GM18907 (cell line): ENCODE data around the gene TSPAN33.
"Not testable (repeated sequence)": the region's sequence is repeated elsewhere in the genome, so short reads cannot be mapped to it uniquely, and the experiment has no call there.

Experiments
- ATAC-seq: cut with Tn5 transposase; IDR thresholded peaks from one replicate; pipeline ENCODE4 v1.9.1; 2021; ENCODE audit warnings: mild to moderate bottlenecking, moderate library complexity; ENCODE audit not compliant: unreplicated experiment

Gene TSPAN33, protein sequence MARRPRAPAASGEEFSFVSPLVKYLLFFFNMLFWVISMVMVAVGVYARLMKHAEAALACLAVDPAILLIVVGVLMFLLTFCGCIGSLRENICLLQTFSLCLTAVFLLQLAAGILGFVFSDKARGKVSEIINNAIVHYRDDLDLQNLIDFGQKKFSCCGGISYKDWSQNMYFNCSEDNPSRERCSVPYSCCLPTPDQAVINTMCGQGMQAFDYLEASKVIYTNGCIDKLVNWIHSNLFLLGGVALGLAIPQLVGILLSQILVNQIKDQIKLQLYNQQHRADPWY

DNA sequence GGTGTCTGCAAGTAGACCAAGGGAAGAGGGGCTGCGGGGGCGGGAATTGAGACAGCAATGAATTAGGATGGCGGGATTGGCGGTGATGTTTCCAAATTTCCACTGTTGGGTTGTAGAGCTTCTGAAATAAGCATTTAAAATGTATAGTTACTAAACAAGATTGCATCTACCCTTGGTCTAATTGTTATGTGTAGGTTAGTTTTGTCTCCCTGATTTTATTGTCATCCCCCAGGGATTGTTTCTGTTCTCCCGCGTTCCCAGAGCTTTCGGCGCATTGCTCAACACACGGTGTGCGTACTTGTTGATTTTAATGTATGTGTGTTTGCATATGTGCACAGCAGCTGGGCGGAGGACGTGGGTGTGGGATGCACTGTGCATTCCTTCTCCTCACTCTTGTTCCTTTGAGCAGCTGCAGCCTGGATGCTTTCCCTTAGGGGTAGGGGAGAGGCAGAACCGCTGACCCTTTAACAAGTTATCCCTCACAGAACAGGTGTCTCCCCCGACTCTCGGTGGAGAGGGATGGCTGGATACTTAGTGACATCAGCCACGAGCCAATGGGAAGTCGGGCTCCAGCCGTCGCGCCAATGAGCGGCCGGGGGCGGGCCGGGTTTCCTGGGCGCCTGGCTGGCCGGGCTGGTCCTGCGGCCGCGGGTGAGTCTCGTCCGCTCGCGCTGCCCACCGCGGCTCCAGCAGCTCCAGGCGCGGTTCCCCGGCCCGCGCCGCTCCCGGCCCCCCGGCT lies at the start of gene TSPAN33:
Gene TSPAN33 (plus strand): TSS at position 613 of the 739 bp plus-strand sequence. CDS start 274 bp downstream, outside the sequence.
- ATAC-seq: peak; percentile 75

DNA sequence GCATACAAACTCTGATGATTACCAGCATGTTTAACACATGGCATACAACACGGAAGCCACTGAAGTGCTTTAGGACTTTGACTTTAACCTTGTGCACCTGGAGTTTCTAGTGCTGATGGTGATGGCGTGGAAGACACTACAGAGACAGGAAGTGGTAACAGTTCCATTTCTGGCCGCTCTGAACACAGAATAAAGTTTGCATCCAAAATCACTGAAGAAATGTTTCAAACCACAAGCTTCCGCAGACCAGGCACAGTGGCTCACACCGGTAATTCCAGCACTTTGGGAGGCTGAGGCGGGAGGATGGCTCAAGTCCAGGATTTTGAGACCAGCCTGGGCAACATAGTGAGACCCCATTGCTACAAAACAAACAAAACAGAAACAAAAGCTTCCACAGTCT lies 49.2 kb upstream of the TSPAN33 start:
- ATAC-seq: peak; percentile 79

DNA sequence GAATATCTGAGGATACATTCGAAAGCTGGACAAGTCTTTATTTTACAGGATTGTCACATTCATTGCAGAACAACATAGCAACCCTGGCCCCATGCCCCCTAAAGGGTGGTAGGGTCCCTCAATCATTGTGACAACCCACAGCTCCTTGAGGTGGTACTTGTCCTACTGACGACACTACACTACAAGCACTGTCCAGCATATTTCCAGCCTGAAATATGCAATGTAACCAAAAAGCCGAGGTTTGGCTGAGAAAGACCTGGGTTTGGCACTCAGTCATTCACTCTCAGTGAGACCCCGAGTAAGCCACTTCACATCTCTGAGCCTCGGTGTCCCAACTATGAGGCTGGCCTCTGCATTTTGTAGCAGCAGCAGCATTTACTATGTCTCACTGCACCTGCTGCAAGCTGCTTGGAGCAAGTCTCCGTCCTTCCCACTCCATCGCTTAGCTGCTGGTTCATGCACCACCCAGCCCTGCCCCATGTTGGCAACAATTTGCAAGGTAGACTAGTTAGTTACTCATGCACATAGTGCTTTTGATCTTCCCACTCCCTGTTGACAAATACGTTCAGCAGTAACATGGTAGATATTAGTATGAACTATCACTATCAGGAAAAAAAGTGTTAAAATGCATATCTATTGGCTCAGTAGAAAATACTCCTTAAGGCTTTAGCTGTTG lies 46.0 kb upstream of the TSPAN33 start:
- no peak for ATAC-seq

DNA sequence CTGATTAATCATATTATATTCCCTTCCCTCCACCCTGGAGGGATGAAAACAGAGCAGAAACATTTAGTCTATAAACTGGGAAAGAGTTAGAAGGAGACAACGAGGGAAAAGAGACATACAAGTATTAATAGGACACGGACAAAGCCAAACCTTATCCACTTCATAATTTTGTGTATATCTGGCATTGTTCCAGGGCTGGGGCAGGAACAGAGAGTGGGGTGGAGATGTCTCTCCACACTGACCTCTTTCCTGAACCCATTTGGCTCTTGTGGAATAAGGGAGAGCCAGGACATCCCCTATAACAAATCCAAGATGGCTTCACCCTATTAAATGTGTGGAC lies 43.7 kb upstream of the TSPAN33 start:
- ATAC-seq: no peak

DNA sequence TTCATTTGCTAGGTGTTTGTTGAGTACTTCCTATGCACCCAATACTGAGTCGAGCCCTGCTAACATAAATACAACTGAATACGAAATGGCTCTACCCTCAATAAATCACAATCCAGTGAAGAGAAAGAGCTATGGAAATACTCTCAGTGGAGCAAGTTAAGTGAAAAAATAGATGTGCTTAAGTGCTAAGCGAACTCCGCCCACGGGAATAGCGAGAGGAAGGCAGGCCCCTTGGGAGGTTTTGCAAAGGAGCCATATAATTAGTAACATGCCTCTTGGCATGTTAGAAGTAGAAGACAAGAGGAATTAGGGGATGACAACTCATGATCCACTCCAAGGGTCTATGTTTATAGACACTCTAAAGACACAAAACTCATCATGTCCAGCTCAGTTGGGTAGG lies 42.8 kb upstream of the TSPAN33 start:
- no peak for ATAC-seq

DNA sequence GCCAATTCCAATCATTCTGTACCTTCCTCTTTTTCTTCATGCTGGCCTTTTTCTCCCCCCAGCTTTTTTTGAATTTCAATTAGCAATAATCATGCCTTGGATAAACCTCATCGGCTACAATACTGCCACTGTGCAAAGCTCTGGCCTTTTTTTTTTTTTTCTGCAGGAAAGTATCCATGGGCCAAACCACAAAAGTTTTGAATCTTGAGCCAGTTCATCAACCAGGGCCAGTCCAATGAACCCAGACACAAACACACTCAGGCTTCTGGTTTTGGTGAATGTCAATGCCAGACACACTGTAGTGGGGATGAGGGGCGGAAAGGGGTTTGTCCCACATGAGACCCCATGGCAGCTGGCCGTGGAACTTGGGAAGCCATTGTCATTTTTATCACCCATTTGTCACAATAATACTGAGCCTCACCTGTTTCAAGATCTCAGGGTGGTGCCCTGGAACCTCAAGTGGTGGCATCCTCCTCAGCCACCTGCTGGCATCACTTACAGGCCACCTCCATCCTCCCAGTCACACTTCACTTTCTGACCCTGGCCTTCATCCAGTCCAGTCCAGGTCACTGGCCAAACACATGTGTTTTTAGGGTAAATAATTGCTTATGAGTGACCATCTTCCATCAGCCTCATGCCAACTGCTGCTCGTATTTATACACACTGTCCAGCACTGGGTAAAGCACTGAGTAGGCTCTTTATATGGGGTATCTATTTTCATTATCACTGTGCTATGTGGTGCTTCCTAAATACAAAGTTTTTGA lies 40.8 kb upstream of the TSPAN33 start:
- no peak for ATAC-seq

DNA sequence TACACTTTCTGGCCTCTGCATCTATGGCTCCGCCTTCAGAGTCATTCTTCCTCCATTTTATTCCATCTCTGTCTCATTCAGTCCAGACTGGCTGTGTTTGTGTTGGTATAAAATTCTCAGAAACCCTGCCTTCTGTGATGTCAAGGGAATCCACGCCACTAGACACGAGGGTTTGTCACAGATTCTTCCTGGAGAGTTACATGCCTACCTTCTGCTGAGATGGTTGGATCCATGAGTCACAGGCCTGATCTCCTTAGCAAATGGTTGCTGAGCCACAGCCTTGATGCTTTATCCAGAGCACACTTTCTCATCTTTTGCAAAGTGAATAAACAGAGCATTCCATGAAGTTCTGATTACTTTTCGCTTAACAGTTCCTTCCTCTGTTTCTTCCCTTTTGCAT lies 35.9 kb upstream of the TSPAN33 start:
- no peak for ATAC-seq

DNA sequence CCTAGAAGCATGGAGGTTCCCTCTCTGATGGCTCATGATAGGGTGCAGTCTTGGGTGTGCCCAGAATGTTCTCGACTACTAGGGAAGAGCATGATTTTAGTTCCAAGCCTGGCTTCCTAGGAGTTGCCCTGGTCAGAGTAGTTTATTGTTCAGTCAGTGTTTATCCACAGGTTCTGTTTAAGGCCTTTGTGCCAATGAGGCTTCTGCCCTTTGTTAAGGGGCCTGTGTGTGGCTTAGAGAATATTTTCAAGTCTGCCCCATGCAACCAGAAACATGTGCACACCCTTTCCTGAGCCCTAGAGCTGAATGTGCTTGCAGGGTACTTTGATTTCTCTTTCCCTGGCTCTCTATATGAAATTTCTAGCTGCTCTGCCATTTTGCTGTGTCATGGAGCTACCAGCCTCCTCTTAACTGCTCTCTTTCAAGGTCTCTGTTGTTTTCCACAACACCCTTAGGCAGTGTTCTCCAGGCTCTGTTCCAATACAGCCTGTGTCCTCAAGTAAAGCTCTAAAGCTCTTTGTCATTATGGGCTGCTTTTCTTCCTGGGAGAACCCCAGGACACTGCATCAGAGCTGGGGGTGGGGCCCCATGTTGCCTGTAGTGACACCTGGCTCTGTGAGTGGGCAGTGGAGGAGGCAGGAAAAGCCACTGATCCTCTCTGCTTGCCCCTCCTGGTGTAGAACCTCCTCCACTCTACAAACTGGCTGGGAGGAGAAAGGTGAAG lies 34.1 kb upstream of the TSPAN33 start:
- ATAC-seq: no peak

DNA sequence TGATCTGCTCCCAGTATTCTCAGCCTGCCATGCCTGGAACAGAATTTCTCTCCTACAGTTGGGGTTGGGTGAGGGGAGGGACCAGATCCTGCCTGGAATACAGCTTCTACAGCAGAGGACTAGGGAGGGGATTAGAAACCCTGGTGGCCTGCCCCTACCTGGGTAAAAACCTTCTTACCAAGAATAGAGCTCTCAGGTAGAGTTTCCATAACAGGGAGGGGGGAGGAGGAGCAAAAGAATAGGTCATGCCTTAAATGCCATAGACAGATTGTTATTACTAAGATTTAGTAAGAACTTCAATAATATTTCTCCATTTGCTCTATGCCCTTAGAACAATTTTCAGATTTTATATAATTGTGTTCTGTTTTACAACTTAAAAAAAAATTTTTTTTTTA lies 33.5 kb upstream of the TSPAN33 start:
- ATAC-seq: no peak

DNA sequence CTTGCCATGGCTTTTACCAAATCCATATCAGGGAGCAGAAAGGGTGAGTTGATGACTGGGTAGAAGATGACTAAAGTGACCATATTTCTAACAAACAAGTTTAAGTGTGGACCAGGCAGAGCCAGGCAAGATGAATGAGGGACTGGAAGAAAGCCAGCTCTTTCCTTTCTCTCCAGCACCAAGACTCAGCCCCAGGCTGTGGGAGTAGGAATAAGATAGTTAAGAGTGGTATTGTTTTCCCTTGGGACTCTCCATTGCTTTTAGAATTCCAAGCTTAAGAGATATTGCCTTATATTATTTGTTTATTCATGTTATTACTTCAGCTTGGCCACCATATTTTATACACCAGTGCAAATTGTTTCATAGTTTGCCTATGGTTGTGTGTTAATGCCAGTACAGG lies 28.8 kb upstream of the TSPAN33 start:
- ATAC-seq: no peak

DNA sequence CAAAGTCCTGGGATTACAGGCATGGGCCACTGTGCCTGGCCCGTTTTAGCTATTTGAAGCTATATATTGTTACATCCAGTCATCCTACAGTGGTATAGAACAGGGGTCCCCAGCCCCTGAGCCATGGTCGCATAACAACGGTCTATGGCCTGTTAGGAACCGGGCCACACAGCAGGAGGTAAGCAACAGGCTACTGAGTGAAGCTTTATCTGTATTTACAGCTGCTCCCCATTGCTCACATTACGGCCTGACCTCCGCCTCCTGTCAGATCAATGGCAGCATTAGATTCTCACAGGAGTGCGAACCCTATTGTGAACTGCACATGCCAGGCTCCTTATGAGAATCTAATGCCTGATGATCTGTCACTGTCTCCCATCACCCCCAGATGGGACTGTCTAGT lies 26.3 kb upstream of the TSPAN33 start:
- ATAC-seq: no peak

DNA sequence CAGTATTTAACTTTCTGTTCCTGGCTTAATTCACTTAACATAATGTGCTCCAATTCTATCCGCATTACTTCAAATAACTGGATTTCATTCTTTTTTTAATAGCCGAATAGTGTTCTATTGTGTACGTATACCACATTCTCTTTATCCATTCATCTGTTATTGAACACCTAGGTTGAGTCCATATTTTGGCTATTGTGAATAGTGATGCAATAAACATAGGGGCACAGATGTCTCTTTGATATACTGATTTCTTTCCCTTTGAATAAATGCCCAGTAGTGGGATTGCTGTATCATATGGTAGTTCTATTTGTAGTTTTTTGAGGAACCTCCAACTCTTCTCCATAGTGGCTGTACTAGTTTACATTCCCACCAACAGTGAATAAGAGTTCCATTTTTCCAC lies 25.5 kb upstream of the TSPAN33 start:
- no peak for ATAC-seq

DNA sequence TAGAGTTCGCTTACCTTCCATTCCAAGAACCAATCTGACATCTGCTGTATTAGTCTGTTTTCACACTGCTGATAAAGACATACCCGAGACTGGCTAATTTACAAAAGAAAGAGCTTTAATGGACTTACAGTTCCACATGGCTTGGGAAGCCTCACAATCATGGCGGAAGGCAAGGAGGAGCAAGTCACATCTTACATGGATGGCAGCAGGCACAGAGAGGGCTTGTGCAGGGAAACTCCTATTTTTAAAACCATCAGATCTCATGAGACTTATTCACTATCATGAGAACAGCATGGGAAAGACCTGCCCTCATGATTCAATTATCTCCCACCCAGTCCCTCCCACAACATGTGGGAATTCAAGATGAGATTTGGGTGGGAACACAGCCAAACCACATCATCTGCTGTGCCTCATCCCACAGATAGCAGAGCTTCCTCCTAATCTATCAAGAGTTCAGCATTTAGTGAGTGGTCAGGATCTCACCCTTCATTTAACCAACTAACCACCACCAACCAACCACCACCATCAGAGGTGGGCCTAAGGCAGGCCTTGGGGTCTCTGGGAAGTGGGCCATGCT lies 22.9 kb upstream of the TSPAN33 start:
- not testable (repeated sequence) for ATAC-seq

DNA sequence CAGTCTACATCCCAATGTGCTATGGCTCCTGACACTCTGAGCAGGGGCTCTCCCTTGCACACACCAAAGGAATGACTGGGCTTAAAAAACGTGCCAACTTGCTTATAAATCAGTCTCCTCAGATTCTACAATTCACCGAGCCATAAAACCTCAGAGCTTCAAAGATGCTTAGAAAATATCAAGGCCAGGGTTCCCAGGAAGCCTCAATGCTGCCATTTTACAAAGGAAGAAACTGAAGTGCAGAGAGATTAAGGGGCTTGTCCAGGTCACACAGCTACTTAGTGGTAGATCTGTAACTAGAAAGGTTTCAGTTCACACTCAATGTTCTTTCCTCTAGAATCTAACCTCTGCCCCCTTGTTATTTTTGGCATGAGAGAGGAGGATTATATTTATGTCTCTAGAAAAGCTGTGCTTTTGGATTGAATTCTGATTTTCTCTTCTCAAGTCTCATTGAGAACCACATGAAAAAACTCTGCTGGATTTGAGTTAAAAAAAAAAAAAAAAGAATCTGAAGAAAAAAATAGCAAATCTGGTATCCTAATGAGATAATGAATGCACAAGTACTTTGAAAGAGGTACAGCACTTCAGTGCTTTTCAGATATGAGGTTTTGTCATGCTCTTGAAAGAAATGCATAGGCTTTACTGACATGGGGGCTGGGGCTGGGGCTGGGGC lies 22.3 kb upstream of the TSPAN33 start:
- ATAC-seq: peak; percentile 61

DNA sequence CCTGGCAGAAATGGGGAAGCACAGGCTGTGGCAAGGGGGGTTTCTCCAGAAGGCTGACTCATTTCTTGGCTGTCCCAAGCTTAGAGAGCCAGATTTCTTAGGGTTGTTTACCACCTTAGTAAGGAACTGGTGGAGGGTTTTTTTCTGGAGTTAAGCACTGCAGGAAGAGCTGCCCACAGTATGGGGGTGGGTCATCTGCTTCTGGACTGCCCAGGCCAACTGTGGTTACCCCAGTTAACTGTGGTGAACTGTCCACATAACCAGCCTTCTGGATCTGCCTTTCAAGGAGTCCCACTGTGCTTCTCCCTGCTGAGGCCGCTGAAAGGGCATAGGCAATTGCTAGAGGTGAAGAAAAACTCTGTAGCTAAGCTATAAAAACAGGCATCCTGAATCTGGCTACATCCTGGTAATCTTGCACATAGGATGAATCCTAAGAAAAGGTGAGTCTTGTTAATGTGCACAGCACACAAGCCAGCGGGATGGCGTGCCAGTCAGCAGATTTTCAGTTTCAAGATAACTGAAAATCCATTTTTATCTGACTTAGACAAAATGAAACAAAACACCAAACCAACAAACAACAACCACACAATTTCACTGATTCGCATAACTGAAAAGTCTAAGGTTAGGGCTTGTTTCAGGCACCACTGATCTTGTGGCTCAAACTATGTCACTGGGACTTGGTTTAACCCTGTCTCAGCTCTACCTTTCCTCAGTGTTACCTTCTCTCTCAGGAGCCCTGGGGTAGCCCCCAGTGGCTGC lies 21.6 kb upstream of the TSPAN33 start:
- peak; percentile 68 for ATAC-seq

DNA sequence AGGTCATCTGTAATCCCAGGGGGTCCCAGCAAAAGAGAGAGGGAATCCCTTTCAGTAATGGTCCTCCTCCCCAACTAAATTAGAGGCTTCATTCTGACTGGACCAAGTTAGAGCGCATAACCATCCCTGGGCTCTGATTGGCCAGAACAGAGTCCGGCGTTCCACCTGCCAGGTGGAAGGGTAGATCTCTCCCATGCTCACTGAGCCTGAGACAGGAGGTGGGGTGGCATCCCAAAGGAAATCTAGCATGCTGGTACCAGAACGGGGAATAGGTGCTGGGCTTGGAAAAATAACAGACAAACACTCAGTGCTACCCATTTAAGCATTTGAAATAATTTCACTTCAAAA lies 21.0 kb upstream of the TSPAN33 start:
- no peak for ATAC-seq

DNA sequence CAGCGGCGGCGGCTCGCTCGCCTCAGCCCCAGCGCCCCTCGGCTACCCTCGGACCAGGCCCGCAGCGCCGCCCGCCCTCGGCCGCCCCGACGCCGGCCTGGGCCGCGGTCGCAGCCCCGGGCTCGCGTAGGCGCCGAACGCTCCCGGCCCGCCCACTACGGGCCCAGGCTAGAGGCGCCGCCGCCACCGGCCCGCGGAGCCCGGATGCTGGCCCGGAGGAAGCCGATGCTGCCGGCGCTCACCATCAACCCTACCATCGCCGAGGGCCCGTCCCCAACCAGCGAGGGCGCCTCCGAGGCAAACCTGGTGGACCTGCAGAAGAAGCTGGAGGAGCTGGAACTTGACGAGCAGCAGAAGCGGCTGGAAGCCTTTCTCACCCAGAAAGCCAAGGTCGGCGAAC lies 18.2 kb upstream of the TSPAN33 start:
- no peak for ATAC-seq

DNA sequence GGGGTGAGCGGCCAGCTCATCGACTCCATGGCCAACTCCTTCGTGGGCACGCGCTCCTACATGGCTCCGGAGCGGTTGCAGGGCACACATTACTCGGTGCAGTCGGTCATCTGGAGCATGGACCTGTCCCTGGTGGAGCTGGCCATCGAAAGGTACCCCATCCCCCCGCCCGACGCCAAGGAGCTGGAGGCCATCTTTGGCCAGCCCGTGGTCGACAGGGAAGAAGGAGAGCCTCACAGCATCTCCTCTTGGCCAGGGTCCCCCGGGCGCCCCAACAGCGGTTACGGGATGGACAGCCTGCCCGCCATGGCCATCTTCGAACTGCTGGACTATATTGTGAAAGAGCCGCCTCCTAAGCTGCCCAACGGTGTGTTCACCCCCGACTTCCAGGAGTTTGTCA lies 17.4 kb upstream of the TSPAN33 start:
- ATAC-seq: no peak

DNA sequence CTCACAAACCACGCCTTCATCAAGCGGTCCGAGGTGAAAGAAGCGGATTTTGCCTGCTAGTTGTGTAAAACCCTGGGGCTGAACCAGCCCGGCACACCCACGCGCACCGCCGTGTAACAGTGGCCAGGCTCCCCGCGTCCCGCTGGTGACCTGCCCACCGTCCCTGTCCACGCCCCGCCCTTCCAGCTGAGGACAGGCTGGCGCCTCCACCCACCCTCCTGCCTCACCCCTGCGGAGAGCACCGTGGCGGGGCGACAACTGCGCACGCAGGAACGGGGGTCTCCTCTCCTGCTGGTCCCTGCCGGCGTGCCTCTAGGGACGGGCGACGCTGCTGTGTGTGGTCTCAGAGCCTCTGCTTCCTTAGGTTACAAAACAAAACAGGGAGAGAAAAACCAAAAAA lies 16.9 kb upstream of the TSPAN33 start:
- no peak for ATAC-seq
